Activated CD4-positive, alpha-beta T cell treated with anti-CD3 and anti-CD28 coated beads, Interleukin-2, Interleukin-6, amounts not matched to agents 100 ng/mL and 50 ng/mL, durations not matched to agents 16 hours and 8 hours (primary cell): ENCODE data around the gene CATSPER2.
"Not testable (repeated sequence)": the region's sequence is repeated elsewhere in the genome, so short reads cannot be mapped to it uniquely, and the experiment has no call there.

Source experiments
- DNase-seq: peaks from one replicate; pipeline ENCODE4 v3.0.0-alpha.2; 2020

Gene CATSPER2

GRCh38 chr15:43592841-43593240, 55.8 kb downstream of the CATSPER2 start:
- DNase-seq, result not testable (repeated sequence)

- DNase-seq, result not testable (repeated sequence)
Observed at GRCh38 chr15:43589778-43590466, 58.7 kb downstream of the CATSPER2 start, which contains the start of gene PPIP5K1. Gene PPIP5K1 (minus strand): TSS chr15:43590208. CDS start chr15:43584504, 5,704 bp downstream.
